ENCODE results near the gene RPS24.

Gene RPS24

GRCh38 chr10:78035437-78035836, 1.8 kb downstream of the RPS24 start:
- Histone ChIP-seq H3K9me3 (ENCODE audit: insufficient read depth, low read length) (no peaks in the 10 kb centered on the region), H3F3A (ENCODE audit: insufficient read depth) (peaks cover 35% of the 10 kb centered on the region), H3K4me2 (ENCODE audit: low read depth, low read length, poor library complexity, severe bottlenecking) (peak overlapping the region; percentile 68), H4K20me1 (ENCODE audit: low read depth, low read length) (peaks cover 56% of the 10 kb centered on the region), H3K36me3 (ENCODE audit: low read length) (peaks cover 51% of the 10 kb centered on the region), H3K27me3 (ENCODE audit: low read length) (no peaks in the 10 kb centered on the region), H3K79me2 (ENCODE audit: insufficient read depth, low read length) (peaks cover 59% of the 10 kb centered on the region), H3K9ac (ENCODE audit: low read length) (peak overlapping the region; percentile 88; the same call in 1 of the 2 replicates), H2AFZ (ENCODE audit: low read depth, low read length, severe bottlenecking) (no peak overlapping the region), H3K27ac (ENCODE audit: low read depth, low read length) (no peak overlapping the region), H3K4me3 (ENCODE audit: insufficient read depth, low read length, poor library complexity, severe bottlenecking) (peak overlapping the region; percentile 98), H3K9me2 (replicated peaks; ENCODE audit: insufficient read depth, low read length) (no peaks in the 10 kb centered on the region)
- TF ChIP-seq EZH2phosphoT487 (conservative IDR thresholded peaks at IDR 0.05; ENCODE audit: low read length) (no peak), CTCF (IDR thresholded peaks at IDR 0.05; ENCODE audit: insufficient read depth, low read length, poor library complexity, severe bottlenecking) (no peak)

GRCh38 chr10:78035933-78036583, 2.4 kb downstream of the RPS24 start:
- Histone ChIP-seq H4K20me1 (ENCODE audit: low read depth, low read length) (peaks cover 62% of the 10 kb centered on the region), H3K79me2 (ENCODE audit: insufficient read depth, low read length) (peaks cover 59% of the 10 kb centered on the region), H3K4me3 (ENCODE audit: insufficient read depth, low read length, poor library complexity, severe bottlenecking) (no peak overlapping the region), H3K4me2 (ENCODE audit: low read depth, low read length, poor library complexity, severe bottlenecking) (peak overlapping the region; percentile 68), H3K36me3 (ENCODE audit: low read length) (peaks cover 57% of the 10 kb centered on the region), H3K27me3 (ENCODE audit: low read length) (no peaks in the 10 kb centered on the region), H3K9me2 (replicated peaks; ENCODE audit: insufficient read depth, low read length) (no peaks in the 10 kb centered on the region), H3K9ac (ENCODE audit: low read length) (0 out of 2 replicates have a peak overlapping the region, but pooled peaks have one; percentile 88), H3F3A (ENCODE audit: insufficient read depth) (peaks cover 39% of the 10 kb centered on the region), H3K9me3 (ENCODE audit: insufficient read depth, low read length) (no peaks in the 10 kb centered on the region), H2AFZ (ENCODE audit: low read depth, low read length, severe bottlenecking) (no peak overlapping the region), H3K27ac (ENCODE audit: low read depth, low read length) (no peak overlapping the region)
- no peak for TF ChIP-seq CTCF (IDR thresholded peaks at IDR 0.05; ENCODE audit: insufficient read depth, low read length, poor library complexity, severe bottlenecking)
- TF ChIP-seq EZH2phosphoT487 (conservative IDR thresholded peaks at IDR 0.05; ENCODE audit: low read length): no peak

- Histone ChIP-seq H3K36me3 (ENCODE audit: low read length) (peaks cover 58% of the 10 kb centered on the region), H2AFZ (ENCODE audit: low read depth, low read length, severe bottlenecking) (no peak overlapping the region), H3K27ac (ENCODE audit: low read depth, low read length) (no peak overlapping the region), H3K9me3 (ENCODE audit: insufficient read depth, low read length) (no peaks in the 10 kb centered on the region), H3K4me2 (ENCODE audit: low read depth, low read length, poor library complexity, severe bottlenecking) (no peak overlapping the region), H3K79me2 (ENCODE audit: insufficient read depth, low read length) (peaks cover 59% of the 10 kb centered on the region), H3K9ac (ENCODE audit: low read length) (no peak overlapping the region), H3F3A (ENCODE audit: insufficient read depth) (peaks cover 50% of the 10 kb centered on the region), H4K20me1 (ENCODE audit: low read depth, low read length) (peaks cover 63% of the 10 kb centered on the region), H3K4me3 (ENCODE audit: insufficient read depth, low read length, poor library complexity, severe bottlenecking) (no peak overlapping the region), H3K27me3 (ENCODE audit: low read length) (no peaks in the 10 kb centered on the region), H3K9me2 (replicated peaks; ENCODE audit: insufficient read depth, low read length) (no peaks in the 10 kb centered on the region)
- TF ChIP-seq CTCF (IDR thresholded peaks at IDR 0.05; ENCODE audit: insufficient read depth, low read length, poor library complexity, severe bottlenecking): no peak
- no peak for TF ChIP-seq EZH2phosphoT487 (conservative IDR thresholded peaks at IDR 0.05; ENCODE audit: low read length)
Observed at GRCh38 chr10:78038105-78038504, 4.4 kb downstream of the RPS24 start.
